ENCODE data around the gene OPCML.

OPCML gene

GRCh38 chr11:132504501-132505041, 1027.7 kb downstream of the OPCML start:
- no peak for DNase-seq

GRCh38 chr11:132501356-132501755, 1030.9 kb downstream of the OPCML start:
- no peak for DNase-seq

GRCh38 chr11:132499661-132500060, 1032.6 kb downstream of the OPCML start:
- no peak for DNase-seq

- DNase-seq, result no peak
Observed at GRCh38 chr11:132496341-132496740, 1036.0 kb downstream of the OPCML start.

GRCh38 chr11:132493801-132494200, 1038.5 kb downstream of the OPCML start:
- DNase-seq, result no peak

- no peak for DNase-seq
Observed at GRCh38 chr11:132490978-132491377, 1041.3 kb downstream of the OPCML start.

GRCh38 chr11:132486060-132486459, 1046.2 kb downstream of the OPCML start:
- DNase-seq, result no peak

GRCh38 chr11:132475026-132475425, 1057.3 kb downstream of the OPCML start:
- no peak for DNase-seq

GRCh38 chr11:132472411-132473172, 1059.7 kb downstream of the OPCML start:
- DNase-seq, result no peak

GRCh38 chr11:132471466-132471865, 1060.8 kb downstream of the OPCML start:
- DNase-seq, result no peak

- no peak for DNase-seq
Observed at GRCh38 chr11:132466983-132467382, 1065.3 kb downstream of the OPCML start.

- DNase-seq, result no peak
Observed at GRCh38 chr11:132464939-132465338, 1067.4 kb downstream of the OPCML start.

GRCh38 chr11:132464003-132464342, 1068.3 kb downstream of the OPCML start:
- no peak for DNase-seq

- DNase-seq, result no peak
Observed at GRCh38 chr11:132463295-132464002, 1068.9 kb downstream of the OPCML start.

- DNase-seq, result no peak
Observed at GRCh38 chr11:132459736-132460135, 1072.6 kb downstream of the OPCML start.

- DNase-seq, result no peak
Observed at GRCh38 chr11:132457445-132457844, 1074.9 kb downstream of the OPCML start.

GRCh38 chr11:132456751-132457328, 1075.5 kb downstream of the OPCML start:
- DNase-seq, result no peak

- DNase-seq, result no peak
Observed at GRCh38 chr11:132455044-132455443, 1077.3 kb downstream of the OPCML start.

- DNase-seq, result no peak
Observed at GRCh38 chr11:132453406-132453805, 1078.9 kb downstream of the OPCML start.

- no peak for DNase-seq
Observed at GRCh38 chr11:132452616-132453015, 1079.7 kb downstream of the OPCML start.

- no peak for DNase-seq
Observed at GRCh38 chr11:132451942-132452601, 1080.2 kb downstream of the OPCML start.

GRCh38 chr11:132450631-132451030, 1081.7 kb downstream of the OPCML start:
- no peak for DNase-seq

GRCh38 chr11:132448334-132448995, 1083.8 kb downstream of the OPCML start:
- no peak for DNase-seq

All from NCI-H1436 (cell line).